Measurements from ENCODE around the gene GOLGA6L10. TPM values are rescaled to one million over a fixed set of nuclear protein-coding genes. Genes with fewer than 3 reads are reported as not detected.
"Not testable (repeated sequence)": the region's sequence is repeated elsewhere in the genome, so short reads cannot be mapped to it uniquely, and the experiment has no call there.

Gene GOLGA6L10
- polyA plus RNA-seq, 3 donors = 0.12 TPM; not detected in 2

GRCh38 chr15:82355055-82355454 lies 5.8 kb upstream of the GOLGA6L10 start:
- H3K4me3 ChIP-seq (replicated peaks in 1 of 3; ENCODE audit: low read depth in 2 of 3, low read length in 3 of 3); H3K79me2 ChIP-seq (ENCODE audit: insufficient read depth, low read length); H3K4me1 Mint-ChIP-seq; H3K9me3 Mint-ChIP-seq; DNase-seq; H3K36me3 ChIP-seq (replicated peaks in 1 of 2; ENCODE audit: control insufficient read depth in 1 of 2, insufficient read depth in 2 of 2, low read length in 2 of 2); intact Hi-C loops (cut with micrococcal nuclease); H3K27me3 ChIP-seq (ENCODE audit: control insufficient read depth in 2 of 2, insufficient read depth in 2 of 2, low read length in 2 of 2); H3K4me3 Mint-ChIP-seq; H3K27ac Mint-ChIP-seq; H3K9ac ChIP-seq (ENCODE audit: insufficient read depth, low read length, poor library complexity, severe bottlenecking); H3K27me3 Mint-ChIP-seq (ENCODE audit: low read depth in 3 of 3); H3K27ac ChIP-seq (ENCODE audit: low read depth in 1 of 2, low read length in 2 of 2); H3K4me2 ChIP-seq (replicated peaks; ENCODE audit: extremely low read depth, low read length, poor library complexity, severe bottlenecking); H3K36me3 Mint-ChIP-seq; H3K9me3 ChIP-seq (replicated peaks in 1 of 2; ENCODE audit: control insufficient read depth in 1 of 2, insufficient read depth in 1 of 2, low read length in 2 of 2); H3K4me1 ChIP-seq (ENCODE audit: control insufficient read depth in 1 of 2, insufficient read depth in 2 of 2, low read length in 2 of 2); H4K20me1 ChIP-seq (ENCODE audit: insufficient read depth, low read length); H2AFZ ChIP-seq (ENCODE audit: insufficient read depth, low read depth, low read length, poor library complexity, severe bottlenecking): not testable (repeated sequence)
- no CpG with 5 or more reads among the region's 48 CpGs for WGBS (ENCODE audit: insufficient coverage)

DNA sequence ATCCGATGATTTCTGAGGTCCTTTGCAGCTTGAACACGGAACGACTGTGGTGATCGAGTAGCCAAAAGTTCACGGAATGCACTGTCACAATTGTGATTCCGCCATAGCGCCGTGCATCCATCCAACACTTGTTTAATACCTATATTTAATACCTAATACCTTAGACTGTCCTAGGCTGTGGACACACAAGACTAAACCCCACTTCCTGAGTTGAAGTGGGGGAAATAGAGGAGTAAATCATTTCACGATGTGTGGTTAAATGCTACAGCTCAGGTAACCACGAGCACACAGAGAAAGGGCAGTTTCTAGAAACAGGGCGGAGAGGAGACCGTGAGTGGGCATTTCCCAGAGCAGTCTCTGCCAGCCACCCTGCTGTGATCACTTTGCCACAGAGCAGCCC lies 5.3 kb upstream of the GOLGA6L10 start:
- DNase-seq; H3K9me3 Mint-ChIP-seq; H4K20me1 ChIP-seq (ENCODE audit: insufficient read depth, low read length); H3K27me3 ChIP-seq (ENCODE audit: control insufficient read depth in 2 of 2, insufficient read depth in 2 of 2, low read length in 2 of 2); H3K4me3 Mint-ChIP-seq; H3K4me2 ChIP-seq (replicated peaks; ENCODE audit: extremely low read depth, low read length, poor library complexity, severe bottlenecking); H2AFZ ChIP-seq (ENCODE audit: insufficient read depth, low read depth, low read length, poor library complexity, severe bottlenecking); H3K36me3 Mint-ChIP-seq; H3K4me3 ChIP-seq (replicated peaks in 1 of 3; ENCODE audit: low read depth in 2 of 3, low read length in 3 of 3); H3K9me3 ChIP-seq (replicated peaks in 1 of 2; ENCODE audit: control insufficient read depth in 1 of 2, insufficient read depth in 1 of 2, low read length in 2 of 2); H3K27ac ChIP-seq (ENCODE audit: low read depth in 1 of 2, low read length in 2 of 2); H3K27me3 Mint-ChIP-seq (ENCODE audit: low read depth in 3 of 3); H3K4me1 ChIP-seq (ENCODE audit: control insufficient read depth in 1 of 2, insufficient read depth in 2 of 2, low read length in 2 of 2); H3K27ac Mint-ChIP-seq; H3K36me3 ChIP-seq (replicated peaks in 1 of 2; ENCODE audit: control insufficient read depth in 1 of 2, insufficient read depth in 2 of 2, low read length in 2 of 2); intact Hi-C loops (cut with micrococcal nuclease); H3K9ac ChIP-seq (ENCODE audit: insufficient read depth, low read length, poor library complexity, severe bottlenecking); H3K4me1 Mint-ChIP-seq; H3K79me2 ChIP-seq (ENCODE audit: insufficient read depth, low read length): not testable (repeated sequence)
- no CpG with 5 or more reads among the region's 12 CpGs for WGBS (ENCODE audit: insufficient coverage)

- H3K79me2 ChIP-seq (ENCODE audit: insufficient read depth, low read length); H3K27me3 Mint-ChIP-seq (ENCODE audit: low read depth in 3 of 3); H2AFZ ChIP-seq (ENCODE audit: insufficient read depth, low read depth, low read length, poor library complexity, severe bottlenecking); DNase-seq; H3K4me3 ChIP-seq (replicated peaks in 1 of 3; ENCODE audit: low read depth in 2 of 3, low read length in 3 of 3); H3K27ac Mint-ChIP-seq; H3K9ac ChIP-seq (ENCODE audit: insufficient read depth, low read length, poor library complexity, severe bottlenecking); H3K36me3 Mint-ChIP-seq; H3K27ac ChIP-seq (ENCODE audit: low read depth in 1 of 2, low read length in 2 of 2); H3K9me3 ChIP-seq (replicated peaks in 1 of 2; ENCODE audit: control insufficient read depth in 1 of 2, insufficient read depth in 1 of 2, low read length in 2 of 2); H4K20me1 ChIP-seq (ENCODE audit: insufficient read depth, low read length); H3K9me3 Mint-ChIP-seq; H3K4me1 ChIP-seq (ENCODE audit: control insufficient read depth in 1 of 2, insufficient read depth in 2 of 2, low read length in 2 of 2); H3K4me2 ChIP-seq (replicated peaks; ENCODE audit: extremely low read depth, low read length, poor library complexity, severe bottlenecking); H3K4me1 Mint-ChIP-seq; H3K27me3 ChIP-seq (ENCODE audit: control insufficient read depth in 2 of 2, insufficient read depth in 2 of 2, low read length in 2 of 2); intact Hi-C loops (cut with micrococcal nuclease); H3K4me3 Mint-ChIP-seq; H3K36me3 ChIP-seq (replicated peaks in 1 of 2; ENCODE audit: control insufficient read depth in 1 of 2, insufficient read depth in 2 of 2, low read length in 2 of 2): not testable (repeated sequence)
- WGBS (ENCODE audit: insufficient coverage) = no CpG with 5 or more reads among the region's 5 CpGs
These were observed 1.6 kb downstream of the GOLGA6L10 start for GRCh38 chr15:82347645-82348044.

- H3K4me2 ChIP-seq (replicated peaks; ENCODE audit: extremely low read depth, low read length, poor library complexity, severe bottlenecking); H3K27me3 ChIP-seq (ENCODE audit: control insufficient read depth in 2 of 2, insufficient read depth in 2 of 2, low read length in 2 of 2); H3K4me1 ChIP-seq (ENCODE audit: control insufficient read depth in 1 of 2, insufficient read depth in 2 of 2, low read length in 2 of 2); H3K36me3 ChIP-seq (replicated peaks in 1 of 2; ENCODE audit: control insufficient read depth in 1 of 2, insufficient read depth in 2 of 2, low read length in 2 of 2); intact Hi-C loops (cut with micrococcal nuclease); H3K4me3 ChIP-seq (replicated peaks in 1 of 3; ENCODE audit: low read depth in 2 of 3, low read length in 3 of 3); H3K4me1 Mint-ChIP-seq; H3K9ac ChIP-seq (ENCODE audit: insufficient read depth, low read length, poor library complexity, severe bottlenecking); H3K4me3 Mint-ChIP-seq; H3K27ac ChIP-seq (ENCODE audit: low read depth in 1 of 2, low read length in 2 of 2); H3K27ac Mint-ChIP-seq; H3K9me3 Mint-ChIP-seq; H3K36me3 Mint-ChIP-seq; H2AFZ ChIP-seq (ENCODE audit: insufficient read depth, low read depth, low read length, poor library complexity, severe bottlenecking); H3K27me3 Mint-ChIP-seq (ENCODE audit: low read depth in 3 of 3); DNase-seq; H4K20me1 ChIP-seq (ENCODE audit: insufficient read depth, low read length); H3K79me2 ChIP-seq (ENCODE audit: insufficient read depth, low read length); H3K9me3 ChIP-seq (replicated peaks in 1 of 2; ENCODE audit: control insufficient read depth in 1 of 2, insufficient read depth in 1 of 2, low read length in 2 of 2): not testable (repeated sequence)
- 100% methylated on average over 1 of the region's 2 CpGs for WGBS (ENCODE audit: insufficient coverage)
These were observed 4.1 kb downstream of the GOLGA6L10 start for GRCh38 chr15:82345176-82345575.

Measured in CD14-positive monocyte (primary cell).